Breast epithelium (tissue), 3 donors: Measurements from ENCODE around the gene SIRPG.

ENCODE experiments used
- CTCF ChIP-seq, 3 donors: fragments of 450-650 bp; IDR thresholded peaks; one replicate each; pipeline ENCODE4 v1.5.1; 2016 to 2017; ENCODE audit warnings: antibody characterized with exemption in 3 of 3, mild to moderate bottlenecking in 3 of 3, moderate library complexity in 3 of 3
- POLR2A ChIP-seq: fragments of 450-650 bp; IDR thresholded peaks from one replicate; pipeline ENCODE4 v1.6.1; 2016; ENCODE audit warnings: antibody characterized with exemption, mild to moderate bottlenecking, moderate library complexity
- POLR2AphosphoS5 ChIP-seq, 3 donors: sonication (generic); formaldehyde crosslinking; IDR thresholded peaks; one replicate each; pipeline ENCODE4 v1.6.1; 2017; ENCODE audit warnings: antibody characterized with exemption in 3 of 3

- TF ChIP-seq CTCF (IDR thresholded peaks at IDR 0.05) (no peak), POLR2A (no peak), POLR2AphosphoS5 (IDR thresholded peaks at IDR 0.05) (no peak)
These were observed 28.7 kb upstream of the SIRPG start for GRCh38 chr20:1686151-1686748.
